ENCODE data around the gene HTT.

The HTT gene

DNA sequence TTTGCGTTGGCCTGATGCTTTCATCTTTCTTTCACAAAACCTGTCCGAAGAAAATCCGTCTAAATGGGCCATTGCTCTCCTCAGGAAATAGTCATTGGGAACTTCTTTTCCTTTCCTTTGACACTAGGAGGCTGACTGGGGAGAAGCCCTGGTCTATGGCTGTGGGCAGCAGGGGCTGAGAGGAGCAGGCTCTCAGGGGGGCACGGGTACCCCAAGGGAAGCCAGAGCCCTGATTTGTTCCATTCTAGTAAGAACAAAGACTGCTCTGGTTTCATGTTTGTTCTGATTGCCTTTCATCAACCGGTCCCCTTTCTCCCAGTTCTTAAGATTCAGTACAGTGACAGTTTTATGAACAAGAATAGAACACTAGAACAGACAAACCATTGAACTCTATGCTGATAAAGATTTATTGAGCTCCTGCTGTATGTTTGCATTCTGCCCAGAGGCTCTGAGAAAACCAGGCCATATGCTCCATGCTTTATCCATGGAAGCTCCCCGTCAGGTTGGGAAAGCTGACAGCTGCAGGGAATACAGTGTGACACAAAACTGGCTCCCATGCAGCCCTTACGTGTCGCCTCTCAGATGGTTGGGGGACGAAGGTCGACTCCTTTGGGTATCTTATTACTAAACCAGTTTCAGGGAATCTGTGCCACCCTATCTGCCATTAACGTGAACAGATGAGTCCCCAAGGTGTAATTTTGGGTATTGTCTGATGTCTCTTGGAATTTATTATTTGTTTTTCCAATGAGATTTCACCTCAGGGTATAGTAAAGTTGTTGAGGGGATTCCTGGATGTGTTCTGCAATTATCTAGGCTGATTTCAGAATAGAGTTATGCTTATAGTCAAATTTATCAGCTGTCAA lies 102.1 kb downstream of the HTT start:
- TF ChIP-seq, protein P1, sequence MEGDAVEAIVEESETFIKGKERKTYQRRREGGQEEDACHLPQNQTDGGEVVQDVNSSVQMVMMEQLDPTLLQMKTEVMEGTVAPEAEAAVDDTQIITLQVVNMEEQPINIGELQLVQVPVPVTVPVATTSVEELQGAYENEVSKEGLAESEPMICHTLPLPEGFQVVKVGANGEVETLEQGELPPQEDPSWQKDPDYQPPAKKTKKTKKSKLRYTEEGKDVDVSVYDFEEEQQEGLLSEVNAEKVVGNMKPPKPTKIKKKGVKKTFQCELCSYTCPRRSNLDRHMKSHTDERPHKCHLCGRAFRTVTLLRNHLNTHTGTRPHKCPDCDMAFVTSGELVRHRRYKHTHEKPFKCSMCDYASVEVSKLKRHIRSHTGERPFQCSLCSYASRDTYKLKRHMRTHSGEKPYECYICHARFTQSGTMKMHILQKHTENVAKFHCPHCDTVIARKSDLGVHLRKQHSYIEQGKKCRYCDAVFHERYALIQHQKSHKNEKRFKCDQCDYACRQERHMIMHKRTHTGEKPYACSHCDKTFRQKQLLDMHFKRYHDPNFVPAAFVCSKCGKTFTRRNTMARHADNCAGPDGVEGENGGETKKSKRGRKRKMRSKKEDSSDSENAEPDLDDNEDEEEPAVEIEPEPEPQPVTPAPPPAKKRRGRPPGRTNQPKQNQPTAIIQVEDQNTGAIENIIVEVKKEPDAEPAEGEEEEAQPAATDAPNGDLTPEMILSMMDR (IDR thresholded peaks at IDR 0.05): no peak

- TF ChIP-seq, protein P1 (IDR thresholded peaks at IDR 0.05): no peak
These were observed 102.9 kb downstream of the HTT start for GRCh38 chr4:3177426-3177825.

DNA sequence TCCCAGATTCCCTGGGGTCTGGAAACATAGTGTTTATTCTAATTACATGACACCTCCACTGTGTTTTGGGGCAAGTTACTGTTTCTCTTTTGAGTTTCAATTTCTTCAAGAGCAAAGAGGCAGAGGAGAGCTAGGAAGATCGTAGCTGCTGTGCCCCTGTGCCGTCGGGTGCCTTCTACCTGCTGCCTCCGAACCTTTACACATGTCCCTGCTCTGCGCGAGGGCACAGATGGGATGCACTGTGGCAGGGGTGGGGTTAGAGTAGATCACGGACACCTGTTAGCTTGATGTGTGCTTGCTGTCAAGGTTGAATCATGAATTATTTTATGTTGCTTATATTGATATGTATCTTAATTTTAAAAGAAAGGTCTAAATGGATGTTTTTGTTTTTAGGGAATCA lies 103.4 kb downstream of the HTT start:
- TF ChIP-seq, protein P1 (IDR thresholded peaks at IDR 0.05): no peak

DNA sequence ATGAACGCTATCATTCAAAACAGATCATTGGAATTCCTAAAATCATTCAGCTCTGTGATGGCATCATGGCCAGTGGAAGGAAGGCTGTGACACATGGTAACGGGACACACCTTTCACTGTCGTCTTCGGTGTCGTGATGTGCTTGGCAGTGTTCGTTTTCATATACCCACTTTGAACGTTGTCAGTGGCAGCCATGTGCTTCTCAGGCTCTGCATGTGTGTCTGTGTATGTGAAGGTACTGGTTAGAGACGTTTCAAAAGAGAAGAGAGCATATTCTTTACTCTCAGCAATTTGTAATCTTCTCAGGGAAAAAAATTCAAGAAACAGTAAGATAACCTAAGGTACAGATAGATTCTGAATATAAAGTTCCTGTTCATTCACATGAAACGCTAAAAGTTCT lies 103.9 kb downstream of the HTT start:
- TF ChIP-seq, protein P1 (IDR thresholded peaks at IDR 0.05): no peak

DNA sequence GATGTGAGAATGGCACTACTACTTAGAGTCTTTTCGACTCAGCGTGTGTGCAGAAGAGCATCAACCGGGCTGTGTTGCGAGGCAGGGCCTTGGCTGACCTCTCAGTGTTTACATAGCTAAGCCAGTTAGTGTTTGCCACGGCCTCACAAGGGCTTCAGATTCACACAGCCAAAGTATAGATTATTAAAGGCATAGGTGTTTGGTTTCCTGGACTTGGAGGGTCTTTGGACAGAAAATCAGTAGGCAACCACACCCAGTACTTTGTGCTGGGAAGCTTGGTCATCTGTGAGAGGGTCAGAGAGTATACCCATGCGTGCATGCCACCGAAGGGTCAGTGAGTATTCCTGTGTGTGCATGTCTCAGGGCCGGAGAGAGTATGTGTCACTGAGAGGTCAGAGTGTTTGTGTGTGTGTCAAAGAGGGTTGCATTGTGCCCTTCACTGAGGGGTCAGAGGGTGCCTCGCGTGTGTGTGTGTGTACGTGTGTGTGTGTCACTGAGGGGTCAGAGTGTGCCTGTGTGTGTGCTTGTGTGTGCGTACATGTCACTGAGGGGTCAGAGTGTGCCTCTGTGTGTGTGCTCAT lies 104.7 kb downstream of the HTT start:
- TF ChIP-seq, protein P1 (IDR thresholded peaks at IDR 0.05): no peak

- TF ChIP-seq, protein P1 (IDR thresholded peaks at IDR 0.05): no peak
These were observed 108.5 kb downstream of the HTT start for GRCh38 chr4:3183008-3183407.

DNA sequence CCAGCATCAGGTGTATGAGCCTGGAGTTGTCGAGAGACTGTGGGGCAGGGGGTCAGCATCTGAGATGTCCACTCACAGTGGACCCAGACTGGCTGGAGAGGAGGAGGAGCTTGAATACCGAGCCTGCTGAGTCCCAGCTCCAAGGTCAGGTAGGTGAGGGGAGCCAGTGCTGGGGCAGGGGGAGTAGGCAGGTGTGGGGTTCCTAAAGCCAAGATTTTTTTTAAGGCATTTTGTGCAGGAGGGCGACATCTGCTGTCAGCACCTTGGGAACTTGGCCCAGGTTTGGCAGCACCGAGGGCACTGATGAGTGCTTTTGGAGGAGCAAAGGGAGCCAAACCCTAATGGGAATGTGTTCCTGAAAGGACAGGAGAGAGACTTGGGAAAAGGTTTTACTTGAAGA lies 110.2 kb downstream of the HTT start:
- TF ChIP-seq, protein P1 (IDR thresholded peaks at IDR 0.05): no peak

Measured in LNCAP (cell line).